Measurements from ENCODE around the gene SKA1.

DNA sequence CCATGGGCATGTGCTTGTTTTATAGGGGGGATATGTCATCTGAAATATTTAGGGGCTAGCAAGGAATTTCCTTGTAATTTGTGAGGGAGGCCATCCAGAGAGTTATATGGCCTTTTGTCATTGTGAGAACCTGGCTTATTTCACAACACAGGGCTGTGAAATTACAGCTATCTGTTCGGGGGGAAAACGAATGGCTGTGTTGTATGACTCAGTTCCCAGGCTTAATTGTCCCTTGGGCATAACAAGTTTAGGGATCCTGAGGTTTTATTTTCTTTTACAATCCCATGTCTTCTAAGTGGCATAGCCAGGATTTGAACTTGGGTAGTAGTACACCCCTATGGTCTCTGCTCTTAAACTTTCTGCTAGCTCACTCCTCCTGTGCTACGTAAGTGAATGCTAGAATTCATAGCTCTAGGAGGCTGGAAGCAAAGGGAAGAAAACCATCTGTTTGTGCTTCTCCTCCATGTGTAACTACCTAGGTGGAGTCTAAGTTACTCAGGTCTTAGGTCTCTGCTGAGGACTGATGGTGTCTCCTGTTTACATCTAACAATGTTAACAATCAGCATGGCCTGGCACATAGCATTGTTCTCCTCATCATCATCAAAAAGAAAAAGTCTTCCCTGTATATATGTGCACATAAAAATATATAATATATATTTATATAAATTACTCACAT is 53.8 kb downstream of the SKA1 start:
- TF ChIP-seq, protein P1, sequence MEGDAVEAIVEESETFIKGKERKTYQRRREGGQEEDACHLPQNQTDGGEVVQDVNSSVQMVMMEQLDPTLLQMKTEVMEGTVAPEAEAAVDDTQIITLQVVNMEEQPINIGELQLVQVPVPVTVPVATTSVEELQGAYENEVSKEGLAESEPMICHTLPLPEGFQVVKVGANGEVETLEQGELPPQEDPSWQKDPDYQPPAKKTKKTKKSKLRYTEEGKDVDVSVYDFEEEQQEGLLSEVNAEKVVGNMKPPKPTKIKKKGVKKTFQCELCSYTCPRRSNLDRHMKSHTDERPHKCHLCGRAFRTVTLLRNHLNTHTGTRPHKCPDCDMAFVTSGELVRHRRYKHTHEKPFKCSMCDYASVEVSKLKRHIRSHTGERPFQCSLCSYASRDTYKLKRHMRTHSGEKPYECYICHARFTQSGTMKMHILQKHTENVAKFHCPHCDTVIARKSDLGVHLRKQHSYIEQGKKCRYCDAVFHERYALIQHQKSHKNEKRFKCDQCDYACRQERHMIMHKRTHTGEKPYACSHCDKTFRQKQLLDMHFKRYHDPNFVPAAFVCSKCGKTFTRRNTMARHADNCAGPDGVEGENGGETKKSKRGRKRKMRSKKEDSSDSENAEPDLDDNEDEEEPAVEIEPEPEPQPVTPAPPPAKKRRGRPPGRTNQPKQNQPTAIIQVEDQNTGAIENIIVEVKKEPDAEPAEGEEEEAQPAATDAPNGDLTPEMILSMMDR (IDR thresholded peaks at IDR 0.05) = no peak
- no peak for TF ChIP-seq POLR2A (IDR thresholded peaks at IDR 0.05)

Data from body of pancreas (tissue), 4 donors.